ENCODE data around the gene FBP2. TPM values are rescaled to one million over a fixed set of nuclear protein-coding genes. Genes with fewer than 3 reads are reported as not detected.
A peak's percentile ranks its signal among the peaks of the same experiment; 100 is the strongest.

Gene FBP2
- total RNA-seq, 2 experiments from 2014 or later, result not detected

GRCh38 chr9:94577571-94577970 is 16.1 kb downstream of the FBP2 start:
- TF ChIP-seq CTCF (IDR thresholded peaks at IDR 0.05), result no peak
- peaks cover 11% of the 10 kb centered on the region for H3K27me3 Mint-ChIP-seq
- no peak overlapping the region for H3K27ac ChIP-seq (ENCODE audit: low read depth in 1 of 2, low read length in 2 of 2)
- intact Hi-C loops (cut with DNase I, micrococcal nuclease), result no loop called here
- ChIA-PET POLR2A (no interaction called here), CTCF (no interaction called here)
- ATAC-seq (ENCODE audit: poor library complexity) (no peak), DNase-seq (no peak)
- H3K27ac Mint-ChIP-seq, result no peak overlapping the region
- no peaks in the 10 kb centered on the region for H3K9me3 ChIP-seq (ENCODE audit: control insufficient read depth in 1 of 2, insufficient read depth in 1 of 2, low read length in 2 of 2)
- no peaks in the 10 kb centered on the region for H3K4me1 ChIP-seq (ENCODE audit: insufficient read depth, low read length)
- H3K4me3 Mint-ChIP-seq, result no peak overlapping the region
- no peaks in the 10 kb centered on the region for H3K36me3 ChIP-seq (ENCODE audit: insufficient read depth, low read length)
- H3K27me3 ChIP-seq (ENCODE audit: control insufficient read depth in 1 of 2, insufficient read depth in 2 of 2, low read length in 2 of 2), result no peaks in the 10 kb centered on the region
- H3K36me3 Mint-ChIP-seq (ENCODE audit: low read depth), result no peaks in the 10 kb centered on the region
- H3K9me3 Mint-ChIP-seq, result no peaks in the 10 kb centered on the region
- no peaks in the 10 kb centered on the region for H3K4me1 Mint-ChIP-seq (ENCODE audit: low read depth)
- H3K4me3 ChIP-seq (ENCODE audit: low read length), result no peak overlapping the region

GRCh38 chr9:94577036-94577435 is 16.6 kb downstream of the FBP2 start:
- intact Hi-C loops (cut with DNase I, micrococcal nuclease), result no loop called here
- no peaks in the 10 kb centered on the region for H3K4me1 Mint-ChIP-seq (ENCODE audit: low read depth)
- peaks cover 16% of the 10 kb centered on the region for H3K27me3 Mint-ChIP-seq
- CTCF ChIA-PET, result no interaction called here
- H3K27ac Mint-ChIP-seq, result no peak overlapping the region
- no peak overlapping the region for H3K4me3 Mint-ChIP-seq
- Histone ChIP-seq H3K27me3 (ENCODE audit: control insufficient read depth in 1 of 2, insufficient read depth in 2 of 2, low read length in 2 of 2) (no peaks in the 10 kb centered on the region), H3K4me1 (ENCODE audit: insufficient read depth, low read length) (no peaks in the 10 kb centered on the region), H3K4me3 (ENCODE audit: low read length) (no peak overlapping the region), H3K9me3 (ENCODE audit: control insufficient read depth in 1 of 2, insufficient read depth in 1 of 2, low read length in 2 of 2) (no peaks in the 10 kb centered on the region), H3K27ac (ENCODE audit: low read depth in 1 of 2, low read length in 2 of 2) (no peak overlapping the region), H3K36me3 (ENCODE audit: insufficient read depth, low read length) (no peaks in the 10 kb centered on the region)
- POLR2A ChIA-PET, result no interaction called here
- ATAC-seq (ENCODE audit: poor library complexity), result no peak
- no peaks in the 10 kb centered on the region for H3K9me3 Mint-ChIP-seq
- TF ChIP-seq CTCF (IDR thresholded peaks at IDR 0.05), result no peak
- DNase-seq, result no peak
- H3K36me3 Mint-ChIP-seq (ENCODE audit: low read depth), result no peaks in the 10 kb centered on the region

GRCh38 chr9:94576131-94576530 is 17.5 kb downstream of the FBP2 start:
- Histone ChIP-seq H3K27me3 (ENCODE audit: control insufficient read depth in 1 of 2, insufficient read depth in 2 of 2, low read length in 2 of 2) (peaks cover 0 to 4% of the 10 kb centered on the region in 2 experiments), H3K4me3 (ENCODE audit: low read length) (no peak overlapping the region), H3K9me3 (ENCODE audit: control insufficient read depth in 1 of 2, insufficient read depth in 1 of 2, low read length in 2 of 2) (no peaks in the 10 kb centered on the region), H3K4me1 (ENCODE audit: insufficient read depth, low read length) (no peaks in the 10 kb centered on the region), H3K36me3 (ENCODE audit: insufficient read depth, low read length) (no peaks in the 10 kb centered on the region), H3K27ac (ENCODE audit: low read depth in 1 of 2, low read length in 2 of 2) (no peak overlapping the region)
- H3K36me3 Mint-ChIP-seq (ENCODE audit: low read depth), result no peaks in the 10 kb centered on the region
- peaks cover 22% of the 10 kb centered on the region for H3K27me3 Mint-ChIP-seq
- H3K4me3 Mint-ChIP-seq, result no peak overlapping the region
- CTCF ChIA-PET, result no interaction called here
- no peaks in the 10 kb centered on the region for H3K9me3 Mint-ChIP-seq
- ATAC-seq (ENCODE audit: poor library complexity), result no peak
- intact Hi-C loops (cut with DNase I, micrococcal nuclease), result no loop called here
- POLR2A ChIA-PET, result no interaction called here
- peak in 1 of 14 experiments; percentile 1 for DNase-seq
- H3K27ac Mint-ChIP-seq, result no peak overlapping the region
- TF ChIP-seq CTCF (IDR thresholded peaks at IDR 0.05), result no peak
- no peaks in the 10 kb centered on the region for H3K4me1 Mint-ChIP-seq (ENCODE audit: low read depth)

All from CD4-positive, alpha-beta T cell (primary cell).